B cell (primary cell): ENCODE data around the gene PXN. TPM values are rescaled to one million over a fixed set of nuclear protein-coding genes. Genes with fewer than 3 reads are reported as not detected.

Experiments
- ATAC-seq: fragments of 200-7000 bp; cut with Tn5 transposase; one replicate; pipeline ENCODE4 v1.10.0; 2021; ENCODE audit warnings: low read depth, mild to moderate bottlenecking, moderate number of reproducible peaks, moderate library complexity
- CTCF ChIA-PET: fragments of 350-600 bp; sonication (Branson Sonifier 250); formaldehyde crosslinking; loops from one replicate; lab custom pipeline; 2021; ENCODE audit warnings: antibody characterized with exemption, inconsistent platforms; lab: Charles Lee
- POLR2A ChIA-PET: fragments of 350-600 bp; sonication (Branson Sonifier 250); formaldehyde crosslinking; loops from one replicate; lab custom pipeline; 2021; ENCODE audit warnings: antibody characterized with exemption; lab: Charles Lee
- DNase-seq: peaks from one replicate; pipeline ENCODE4 v3.0.0; 2013
- H2AFZ ChIP-seq: 2 replicates; pipeline ENCODE4 v1.6.1; 2012; ENCODE audit warnings: mild to moderate bottlenecking, low read depth, low read length; ENCODE audit not compliant: insufficient read depth, poor library complexity, severe bottlenecking
- H3K27ac ChIP-seq, 2 donors: 1 replicate in 1 of 2; 2 replicates in 1 of 2; pipeline ENCODE4 v1.5.1; 2012 to 2013; ENCODE audit warnings: low read length in 2 of 2, mild to moderate bottlenecking in 2 of 2, moderate library complexity in 1 of 2
- H3K27me3 ChIP-seq, 4 experiments: fragments of 200-600 bp in 1 of 4; sonication (generic) in 1 of 4; replicated peaks in 1 of 4; 1 replicate in 2 of 4; 2 replicates in 2 of 4; pipeline versions ENCODE4 v1.6.1 to v1.7.0; 2013 to 2016; ENCODE audit warnings: low read length in 3 of 4, mild to moderate bottlenecking in 2 of 4, mixed read lengths in 1 of 4, moderate library complexity in 1 of 4; ENCODE audit not compliant: insufficient read depth in 4 of 4, control insufficient read depth in 3 of 4; ENCODE audit errors: control extremely low read depth in 1 of 4
- H3K36me3 ChIP-seq, 2 experiments: replicated peaks in 1 of 2; 1 replicate in 1 of 2; 2 replicates in 1 of 2; pipeline versions ENCODE4 v1.6.1 to v1.7.1; 2013; ENCODE audit warnings: low read length in 1 of 2; ENCODE audit not compliant: insufficient read depth in 2 of 2, control insufficient read depth in 1 of 2; ENCODE audit errors: control extremely low read depth in 1 of 2, extremely low read depth in 1 of 2
- H3K4me1 ChIP-seq, 2 donors: fragments of 200-600 bp in 1 of 2; sonication (generic) in 1 of 2; 1 replicate in 1 of 2; 2 replicates in 1 of 2; pipeline versions ENCODE4 v1.5.1 to v1.6.1; 2013 to 2017; ENCODE audit warnings: low read length in 2 of 2; ENCODE audit not compliant: control insufficient read depth in 2 of 2, insufficient read depth in 2 of 2
- H3K4me2 ChIP-seq: replicated peaks from 2 replicates; pipeline ENCODE3; 2012; ENCODE audit warnings: mild to moderate bottlenecking, low read depth, low read length; ENCODE audit not compliant: poor library complexity, severe bottlenecking
- H3K4me3 ChIP-seq, 5 experiments: fragments of 200-600 bp in 1 of 5; sonication (generic) in 1 of 5; 1 replicate in 3 of 5; 2 replicates in 2 of 5; pipeline versions ENCODE4 v1.5.1 to v1.7.0; 2011 to 2016; ENCODE audit warnings: low read length in 4 of 5, mild to moderate bottlenecking in 4 of 5, low read depth in 2 of 5, control low read depth in 1 of 5, moderate library complexity in 1 of 5; ENCODE audit not compliant: insufficient read depth in 1 of 5; ENCODE audit errors: control extremely low read depth in 1 of 5, extremely low read depth in 1 of 5
- H3K79me2 ChIP-seq: fragments of 200-600 bp; sonication (generic); one replicate; pipeline ENCODE4 v1.6.0; 2016; ENCODE audit warnings: low read length; ENCODE audit not compliant: control insufficient read depth, insufficient read depth
- H3K9ac ChIP-seq: fragments of 200-600 bp; sonication (generic); 2 replicates; pipeline ENCODE4 v1.6.1; 2017; ENCODE audit warnings: mild to moderate bottlenecking, low read length, moderate library complexity
- H3K9me3 ChIP-seq, 3 donors: one replicate each; pipeline versions ENCODE4 v1.6.1 to v1.7.1; 2013; ENCODE audit warnings: low read length in 2 of 3; ENCODE audit not compliant: control insufficient read depth in 2 of 3, insufficient read depth in 1 of 3; ENCODE audit errors: control extremely low read depth in 1 of 3
- H4K20me1 ChIP-seq: 2 replicates; pipeline ENCODE4 v1.6.0; 2012; ENCODE audit warnings: mild to moderate bottlenecking, low read length; ENCODE audit not compliant: insufficient read depth, control insufficient read depth, poor library complexity, severe bottlenecking
- H3K27ac Mint-ChIP-seq: one replicate; pipeline ENCODE4 v1.8.0; 2021; ENCODE audit warnings: mixed read lengths
- H3K27me3 Mint-ChIP-seq: one replicate; pipeline ENCODE4 v1.8.0; 2021; ENCODE audit warnings: mixed read lengths
- H3K4me1 Mint-ChIP-seq: one replicate; pipeline ENCODE4 v1.8.0; 2021; ENCODE audit warnings: mixed read lengths
- H3K4me3 Mint-ChIP-seq: one replicate; pipeline ENCODE4 v1.8.0; 2021; ENCODE audit warnings: mixed read lengths
- H3K9me3 Mint-ChIP-seq: one replicate; pipeline ENCODE4 v1.8.0; 2022; ENCODE audit warnings: mixed read lengths; ENCODE audit not compliant: insufficient read depth
- CTCF ChIP-seq: fragments of 200-600 bp; IDR thresholded peaks from one replicate; pipeline ENCODE4 v1.8.0; 2022; ENCODE audit warnings: antibody characterized with exemption, mild to moderate bottlenecking
- EZH2 ChIP-seq: IDR thresholded peaks from 2 replicates; pipeline ENCODE4 v1.6.1; 2012; ENCODE audit warnings: borderline replicate concordance, low read depth, mild to moderate bottlenecking, moderate library complexity, low read length; ENCODE audit not compliant: insufficient read depth, poor library complexity, severe bottlenecking
- WGBS: methylation state at CpG from one replicate; pipeline ENCODE4 v1.1.5; 2013; ENCODE audit warnings: missing lambda C conversion rate; ENCODE audit not compliant: insufficient coverage; 5-methylcytosine and 5-hydroxymethylcytosine counted together
- intact Hi-C: fragments of 100-400 bp; cut with micrococcal nuclease; formaldehyde crosslinking; loops from one replicate; pipeline ENCODE4 v1.10.0; 2022
- polyA plus RNA-seq: library from polyadenylated mRNA; depleted of rRNA; stranded (reverse); fragments of >200 nt; gene quantifications from 2 replicates; pipeline ENCODE4 v1.2.3, GENCODE V29; 2012
- total RNA-seq, 2 donors: library from RNA; stranded (reverse); fragments of 120-200 nt in 1 of 2; gene quantifications; 1 replicate in 1 of 2; 2 replicates in 1 of 2; pipeline versions ENCODE4 v1.2.3 to v1.2.4, GENCODE V29; 2013 to 2022

Gene PXN
- total and polyA plus RNA-seq, 2 donors (not counting 1 experiment from before 2014, with no cell fraction given), result 2.0 to 3.1 TPM

GRCh38 chr12:120229487-120230325, 35.8 kb downstream of the PXN start:
- H3K9ac ChIP-seq, result no peak overlapping the region
- POLR2A ChIA-PET, result interaction anchor here (0.5 kb wide), 1 partner anchor 283 kb away, joined by 3 read pairs; no protein-coding TSS in a partner anchor
- no peak overlapping the region for H2AFZ ChIP-seq
- Mint-ChIP-seq H3K27me3 (peaks cover 43% of the 10 kb centered on the region), H3K4me3 (no peak overlapping the region), H3K9me3 (no peaks in the 10 kb centered on the region), H3K4me1 (peaks cover 43% of the 10 kb centered on the region), H3K27ac (no peak overlapping the region)
- TF ChIP-seq CTCF, result no peak
- TF ChIP-seq EZH2, result no peak
- H3K27ac ChIP-seq, result no peak overlapping the region
- no peaks in the 10 kb centered on the region for H3K36me3 ChIP-seq
- peaks cover 0 to 80% (median 41%) of the 10 kb centered on the region in 4 experiments for H3K27me3 ChIP-seq
- peaks cover 55% of the 10 kb centered on the region in 2 donors for H3K4me1 ChIP-seq
- no peak for ATAC-seq
- DNase-seq, result no peak
- peaks cover 12% of the 10 kb centered on the region for H4K20me1 ChIP-seq
- peaks cover 0 to 14% (median 0%) of the 10 kb centered on the region in 3 donors for H3K9me3 ChIP-seq
- intact Hi-C loops, result no loop called here
- H3K4me2 ChIP-seq, result no peak overlapping the region
- 86% methylated on average over 11 of the region's 12 CpGs for WGBS
- CTCF ChIA-PET, result interaction anchor here (2.8 to 11.5 kb wide), 6 partner anchors 8 to 61 kb away, joined by 22 to 313 read pairs (median 38); partner anchors contain the start of genes PXN, RNU4-2 and RPLP0
- no peak overlapping the region for H3K4me3 ChIP-seq
- peaks cover 7% of the 10 kb centered on the region for H3K79me2 ChIP-seq
